HG03103 (cell line): ENCODE results near the gene GSPT1.
"Not testable (repeated sequence)": the region's sequence is repeated elsewhere in the genome, so short reads cannot be mapped to it uniquely, and the experiment has no call there.

Source experiments
- ATAC-seq: cut with Tn5 transposase; IDR thresholded peaks from one replicate; pipeline ENCODE4 v1.9.1; 2021; ENCODE audit warnings: low read depth; ENCODE audit not compliant: unreplicated experiment

Gene GSPT1

GRCh38 chr16:11915644-11916523 lies at the start of gene GSPT1:
TSS of gene GSPT1 (minus strand) at chr16:11915956. CDS start at chr16:11915720, 236 bp downstream.
- ATAC-seq, result peak; percentile 75

GRCh38 chr16:11964761-11965551 lies 49.2 kb upstream of the GSPT1 start, which contains the start of gene TNFRSF17:
TSS of gene TNFRSF17 (plus strand) at chr16:11965210. CDS start at chr16:11965325, 115 bp downstream.
- peak; percentile 63 for ATAC-seq

GRCh38 chr16:11963706-11964105 lies 48.0 kb upstream of the GSPT1 start:
- no peak for ATAC-seq

- not testable (repeated sequence) for ATAC-seq
Measured at GRCh38 chr16:11962978-11963377, 47.2 kb upstream of the GSPT1 start.

GRCh38 chr16:11962457-11962856 lies 46.7 kb upstream of the GSPT1 start:
- ATAC-seq, result not testable (repeated sequence)

- no peak for ATAC-seq
Measured at GRCh38 chr16:11957591-11958395, 42.0 kb upstream of the GSPT1 start.

DNA sequence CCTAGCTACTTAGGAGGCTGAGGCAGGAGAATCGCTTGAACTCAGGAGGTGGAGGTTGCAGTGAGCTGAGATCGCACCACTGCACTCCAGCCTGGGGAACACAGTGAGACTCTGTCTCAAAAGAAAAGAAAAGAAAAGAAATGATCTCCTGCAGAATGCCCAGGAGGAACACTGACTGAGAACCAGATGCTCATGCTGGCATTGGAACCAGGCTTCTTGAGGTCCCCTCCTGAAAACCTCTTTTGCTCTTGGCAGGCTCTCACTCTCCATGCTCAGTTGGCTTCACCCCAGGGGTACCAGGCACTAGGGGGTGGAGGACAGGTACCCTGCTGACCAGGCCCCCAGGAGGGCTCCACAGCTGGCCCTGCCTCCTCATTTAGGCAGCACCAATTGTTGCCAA lies 40.8 kb upstream of the GSPT1 start:
- ATAC-seq, result no peak

DNA sequence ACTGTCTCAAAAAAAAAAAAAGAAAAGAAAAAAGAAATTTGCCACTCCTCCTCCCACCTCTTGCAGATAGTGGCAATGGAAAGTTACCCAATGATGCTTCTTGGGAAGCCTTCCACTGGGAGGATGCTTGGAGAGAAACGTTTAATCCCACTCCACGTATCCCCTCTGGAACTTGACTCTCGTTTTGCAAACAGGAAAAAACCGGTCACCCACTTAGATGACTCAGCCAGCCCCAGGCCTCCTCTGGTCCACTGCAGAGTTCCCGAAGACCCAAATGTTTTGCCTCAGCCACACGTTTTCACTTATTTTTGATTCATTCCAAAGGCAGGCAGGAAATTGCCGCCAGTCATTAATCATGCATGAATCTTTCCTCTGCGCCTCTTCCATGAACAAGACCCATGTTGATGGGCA lies 40.0 kb upstream of the GSPT1 start:
- no peak for ATAC-seq

- not testable (repeated sequence) for ATAC-seq
Measured at GRCh38 chr16:11953576-11953975, 37.8 kb upstream of the GSPT1 start.

DNA sequence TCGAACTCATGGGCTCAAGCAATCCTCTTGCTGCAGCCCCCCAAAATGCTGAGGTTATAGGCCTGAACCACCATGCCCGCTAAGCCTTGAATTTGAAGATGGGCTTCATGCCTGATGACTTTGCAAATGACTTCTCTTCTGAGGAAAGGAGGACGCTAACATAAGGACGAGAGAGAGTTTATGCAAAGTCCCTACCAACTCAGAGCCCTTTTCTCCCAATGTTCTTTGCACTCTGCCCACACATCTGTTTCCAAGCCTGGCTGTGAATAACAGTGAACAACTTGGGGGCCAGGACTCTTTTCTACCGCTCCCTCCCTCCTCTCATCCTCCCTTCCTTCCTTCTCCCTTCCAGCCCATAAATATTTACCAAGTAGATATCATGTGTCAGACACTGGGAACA lies 34.6 kb upstream of the GSPT1 start:
- no peak for ATAC-seq

DNA sequence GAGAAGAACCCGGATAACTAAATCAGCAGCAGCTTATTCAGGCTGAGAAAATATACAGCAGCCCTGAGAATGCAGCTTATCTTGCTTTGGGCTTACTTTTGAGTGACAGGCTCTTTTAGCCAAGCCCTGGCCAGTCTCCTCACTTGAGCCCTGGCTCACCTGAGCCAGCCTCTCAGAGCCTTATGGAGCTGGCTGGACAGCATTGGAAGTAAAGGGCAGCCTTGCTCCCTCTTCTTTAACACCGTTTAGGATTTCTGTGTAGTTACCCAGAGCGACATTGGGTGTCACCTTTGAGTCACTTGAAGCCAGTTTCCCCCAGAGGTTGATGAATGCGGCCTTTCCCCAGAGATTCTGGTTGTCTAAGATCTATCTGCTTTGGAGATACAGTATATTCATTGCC lies 33.8 kb upstream of the GSPT1 start:
- no peak for ATAC-seq

- ATAC-seq, result no peak
Measured at GRCh38 chr16:11948819-11949218, 33.1 kb upstream of the GSPT1 start.

DNA sequence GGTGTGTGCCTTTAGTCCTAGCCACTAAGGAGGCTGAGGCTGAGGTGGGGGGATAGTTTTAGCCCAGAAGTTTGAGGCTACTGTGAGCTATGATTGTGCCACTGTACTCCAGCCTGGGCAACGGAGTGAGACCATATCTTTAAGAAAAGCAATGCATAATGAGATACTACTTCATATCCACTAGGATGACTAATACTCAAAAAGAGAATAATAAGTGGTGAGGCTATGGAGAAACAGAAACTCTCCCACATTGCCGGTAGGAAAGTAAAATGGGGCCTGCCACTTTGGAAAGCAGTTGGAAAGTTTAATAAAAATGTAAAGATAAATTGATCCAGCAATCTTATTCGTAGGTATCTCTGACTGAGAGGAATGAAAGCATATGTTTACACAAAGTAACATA lies 30.7 kb upstream of the GSPT1 start:
- no peak for ATAC-seq

- not testable (repeated sequence) for ATAC-seq
Measured at GRCh38 chr16:11941945-11942344, 26.2 kb upstream of the GSPT1 start, which contains the start of gene NPIPB2. TSS of gene NPIPB2 (minus strand) at chr16:11942045. CDS start at chr16:11942045, 0 bp downstream.

DNA sequence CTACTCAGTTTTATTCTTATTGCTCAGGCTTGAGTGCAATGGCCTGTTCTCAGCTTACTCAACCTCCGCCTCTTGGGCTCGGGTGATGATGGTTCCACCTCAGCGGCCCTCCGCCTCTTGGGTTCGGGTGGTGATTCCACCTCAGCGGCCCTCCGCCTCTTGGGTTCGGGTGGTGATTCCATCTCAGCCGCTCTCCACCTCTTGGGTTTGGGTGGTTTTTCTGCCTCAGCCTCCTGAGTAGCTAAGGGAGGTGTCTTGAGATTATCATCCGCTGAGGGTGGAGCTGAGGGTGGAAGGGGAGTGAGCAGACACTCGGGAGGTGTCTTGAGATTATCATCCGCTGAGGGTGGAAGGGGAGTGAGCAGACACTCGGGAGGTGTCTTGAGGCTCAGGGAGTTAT lies 11.6 kb upstream of the GSPT1 start:
- ATAC-seq, result not testable (repeated sequence)

DNA sequence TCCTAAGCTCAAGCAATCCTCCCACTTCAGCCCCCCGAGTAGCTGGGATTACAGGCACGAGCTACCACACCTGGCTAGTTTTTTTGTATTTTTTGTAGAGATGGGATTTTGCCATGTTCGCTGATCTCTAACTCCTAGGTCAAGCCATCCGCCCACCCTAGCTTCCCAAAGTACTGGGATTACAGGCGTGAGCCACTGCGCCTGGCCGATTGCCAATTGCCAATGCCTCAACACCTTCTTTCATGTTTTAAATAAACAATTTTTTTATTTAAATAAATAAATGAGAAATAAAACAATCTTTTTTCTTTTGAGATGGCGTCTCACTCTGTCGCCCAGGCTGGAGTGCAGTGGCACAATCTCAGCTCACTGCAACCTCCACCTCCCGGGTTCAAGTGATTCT lies 8.3 kb upstream of the GSPT1 start:
- not testable (repeated sequence) for ATAC-seq

- ATAC-seq, result no peak
Measured at GRCh38 chr16:11916524-11917285, 949 bp upstream of the GSPT1 start.

DNA sequence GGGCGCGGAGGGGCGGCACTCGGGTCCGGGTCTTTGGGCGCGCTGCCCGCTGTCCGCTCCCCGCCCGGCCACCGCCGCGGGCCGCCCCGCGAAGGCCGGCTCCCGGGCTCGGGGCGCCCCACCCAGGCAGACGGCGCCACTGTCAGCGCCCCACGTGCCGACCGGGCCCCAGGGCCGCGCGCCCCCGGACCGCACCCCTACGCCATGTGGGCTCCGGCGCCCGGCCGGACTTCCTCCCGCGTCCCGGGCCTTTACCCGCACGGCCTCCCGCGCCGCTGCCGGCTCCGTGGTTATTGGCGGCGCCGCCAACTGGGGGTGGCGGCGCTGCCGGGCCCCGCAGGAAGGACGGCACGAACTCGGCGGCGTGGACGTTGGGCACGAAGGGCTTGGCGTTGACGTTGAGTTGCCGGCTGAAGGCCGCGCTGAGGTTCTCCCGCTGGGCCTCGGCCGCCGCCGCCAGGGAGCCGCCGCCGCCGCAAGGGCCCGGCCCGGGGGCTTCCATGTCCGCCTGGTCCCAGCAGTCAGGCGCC lies 577 bp downstream of the GSPT1 start:
- peak; percentile 21 for ATAC-seq
